Stimulated activated CD8-positive, alpha-beta memory T cell treated with anti-CD3 and anti-CD28 coated beads, Interleukin-4, amount 100 ng/mL, for 24 hours (primary cell): ENCODE data around the gene TMEM175.

ENCODE experiments used
- DNase-seq: peaks from one replicate; pipeline ENCODE4 v3.0.0-alpha.2; 2020; ENCODE audit warnings: low read depth

TMEM175 gene, protein sequence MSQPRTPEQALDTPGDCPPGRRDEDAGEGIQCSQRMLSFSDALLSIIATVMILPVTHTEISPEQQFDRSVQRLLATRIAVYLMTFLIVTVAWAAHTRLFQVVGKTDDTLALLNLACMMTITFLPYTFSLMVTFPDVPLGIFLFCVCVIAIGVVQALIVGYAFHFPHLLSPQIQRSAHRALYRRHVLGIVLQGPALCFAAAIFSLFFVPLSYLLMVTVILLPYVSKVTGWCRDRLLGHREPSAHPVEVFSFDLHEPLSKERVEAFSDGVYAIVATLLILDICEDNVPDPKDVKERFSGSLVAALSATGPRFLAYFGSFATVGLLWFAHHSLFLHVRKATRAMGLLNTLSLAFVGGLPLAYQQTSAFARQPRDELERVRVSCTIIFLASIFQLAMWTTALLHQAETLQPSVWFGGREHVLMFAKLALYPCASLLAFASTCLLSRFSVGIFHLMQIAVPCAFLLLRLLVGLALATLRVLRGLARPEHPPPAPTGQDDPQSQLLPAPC

DNA sequence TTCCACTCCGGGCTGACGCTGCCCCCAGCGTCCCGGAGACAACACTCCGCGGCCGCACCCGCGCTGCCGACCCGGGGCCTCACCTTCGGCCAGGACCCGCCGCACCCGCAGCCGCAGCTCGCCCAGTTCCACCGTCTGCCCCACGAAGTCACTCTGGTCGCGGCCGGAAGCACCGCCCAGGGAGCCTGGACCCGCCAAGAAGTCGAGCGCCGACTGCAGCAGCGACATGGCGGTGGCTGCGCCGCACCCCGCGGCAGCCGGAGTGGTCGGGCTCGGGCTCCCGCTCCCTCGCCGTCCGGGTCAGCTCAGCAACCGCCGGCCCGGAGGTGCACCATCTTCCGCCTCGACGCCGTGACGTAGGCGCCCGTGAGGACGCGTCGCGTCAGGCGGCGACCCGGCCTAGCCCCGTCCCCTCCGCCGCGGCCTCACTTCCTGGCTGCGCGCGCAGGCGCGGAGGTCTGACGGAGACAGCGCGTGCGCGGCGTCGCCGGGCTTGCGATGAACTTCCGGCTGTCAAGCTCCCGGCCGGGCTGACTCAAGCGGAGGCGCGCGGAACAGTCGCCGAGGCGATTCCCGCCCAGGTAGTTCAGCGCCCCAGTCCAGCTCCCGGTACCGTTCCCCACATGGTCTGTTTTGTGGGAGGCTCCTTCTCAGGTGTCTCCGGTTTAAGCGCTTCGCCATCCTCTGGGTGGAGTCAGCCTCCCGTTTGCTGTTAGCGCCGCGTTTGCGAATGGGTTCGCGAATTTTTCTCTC, at the start of gene TMEM175, which contains the start of gene GAK:
TSS of gene TMEM175 (plus strand) at position 501 of the 753 bp plus-strand sequence. CDS start 15,280 bp downstream, outside the sequence.
TSS of gene GAK (minus strand) at position 357 of the 753 bp plus-strand sequence. CDS start at position 228, 129 bp downstream.
- peak; percentile 97 for DNase-seq

DNA sequence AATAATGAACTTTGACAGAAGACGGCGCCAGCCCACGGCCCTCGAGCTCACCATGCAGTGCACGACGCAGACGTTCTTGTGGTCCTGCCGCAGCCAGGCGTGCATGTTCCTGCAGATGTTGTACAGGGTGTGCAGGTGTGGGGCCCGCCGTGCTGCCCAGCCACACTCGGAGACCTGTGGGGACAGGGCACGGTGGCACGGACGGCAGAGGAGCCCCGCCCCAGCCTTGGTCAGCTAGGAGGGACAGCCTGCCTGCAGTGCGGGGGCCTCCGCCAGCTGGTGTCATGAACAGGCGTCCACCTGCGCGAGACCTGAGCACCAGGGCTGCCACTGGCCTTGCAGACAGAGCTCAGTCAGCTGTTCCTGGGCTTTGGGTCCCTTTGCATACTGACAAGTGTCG, 49.6 kb upstream of the TMEM175 start:
- no peak for DNase-seq

DNA sequence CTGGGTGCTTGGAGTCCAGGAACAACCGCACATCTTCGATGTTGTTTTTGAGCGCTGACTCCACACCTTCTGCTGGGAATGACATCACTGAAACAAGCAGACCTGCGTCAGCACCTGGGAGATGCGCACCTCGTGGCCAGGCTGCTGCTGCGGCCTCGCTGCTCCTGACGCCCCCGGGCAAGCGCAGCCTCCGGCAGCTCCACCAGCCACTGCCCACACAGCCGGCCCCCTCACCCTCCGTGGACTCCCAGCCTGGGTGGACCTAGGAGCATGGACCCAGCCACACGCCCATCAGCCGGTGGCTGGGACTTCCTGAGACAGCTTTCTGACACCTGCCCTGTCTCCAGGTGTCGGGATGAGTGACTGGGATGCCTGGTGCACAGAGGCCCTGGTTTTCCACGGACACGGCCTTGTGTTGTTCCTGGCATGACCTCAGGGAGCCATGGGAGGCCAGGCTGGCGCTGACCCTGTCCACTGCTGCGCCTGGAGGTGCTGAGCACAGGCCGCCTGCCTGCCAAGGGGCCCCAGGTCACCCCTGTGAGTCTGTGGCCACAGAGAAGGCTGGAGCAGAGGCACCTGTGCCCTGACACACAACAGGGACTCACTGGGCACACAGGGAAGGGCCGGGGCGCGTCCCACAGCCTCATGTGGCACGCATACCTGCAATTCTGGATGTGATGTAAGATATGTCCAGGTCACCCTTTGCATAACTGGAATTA, 48.7 kb upstream of the TMEM175 start:
- DNase-seq: no peak

DNA sequence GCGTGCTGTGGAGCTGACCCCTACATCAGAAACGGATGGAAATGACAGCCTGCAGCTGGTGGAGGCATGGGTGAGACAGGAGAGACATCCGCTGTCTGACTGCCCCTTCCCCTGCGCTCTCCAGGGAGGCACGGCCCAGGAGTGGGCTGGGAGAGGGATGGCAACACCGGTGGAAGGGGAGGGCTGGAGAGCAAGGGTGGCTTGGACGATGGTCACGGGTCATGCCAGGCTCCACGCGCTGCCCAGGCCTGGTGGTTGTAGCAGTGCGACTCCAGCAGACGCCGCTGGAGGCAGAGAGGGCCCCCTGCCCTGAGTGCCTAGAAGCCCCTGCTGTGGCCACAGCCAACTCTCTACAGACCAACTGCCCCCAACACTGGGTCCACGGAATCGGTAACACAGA, 48.0 kb upstream of the TMEM175 start:
- DNase-seq: no peak

DNA sequence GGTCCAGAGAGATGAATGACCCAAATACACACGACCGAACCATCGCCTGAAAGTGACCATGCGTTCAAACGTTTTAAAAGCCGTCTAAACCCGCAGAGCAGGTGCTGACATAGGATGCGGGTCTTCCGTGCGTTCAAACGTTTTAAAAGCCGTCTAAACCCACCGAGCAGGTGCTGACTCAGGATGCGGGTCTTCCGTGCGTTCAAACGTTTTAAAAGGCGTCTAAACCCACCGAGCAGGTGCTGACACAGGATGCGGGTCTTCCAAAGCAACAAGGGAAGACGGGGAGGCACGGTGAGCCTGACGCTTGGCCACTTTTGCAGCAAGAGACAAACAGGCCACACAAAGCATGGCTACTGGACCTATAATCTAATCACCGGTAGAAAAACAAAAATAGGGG, 47.4 kb upstream of the TMEM175 start:
- no peak for DNase-seq

DNA sequence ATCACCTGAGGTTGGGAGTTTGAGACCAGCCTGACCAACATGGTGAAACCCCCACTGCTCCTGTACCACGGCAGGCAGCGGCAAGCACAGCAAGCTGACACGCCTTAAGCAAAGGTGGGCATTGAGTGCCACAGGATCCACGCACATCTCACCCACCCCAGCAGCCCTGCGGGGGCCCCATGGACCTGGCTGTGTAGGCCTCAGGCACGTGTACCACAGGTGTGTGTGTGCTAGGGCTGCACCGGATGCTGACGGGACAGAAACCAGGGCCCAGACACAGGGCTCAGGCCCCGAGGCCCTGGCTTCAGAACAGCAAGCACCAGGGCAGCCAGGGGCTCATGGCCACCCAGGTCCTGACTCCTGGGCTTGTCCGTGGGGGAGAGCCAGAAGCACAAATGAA, 46.9 kb upstream of the TMEM175 start:
- no peak for DNase-seq

DNA sequence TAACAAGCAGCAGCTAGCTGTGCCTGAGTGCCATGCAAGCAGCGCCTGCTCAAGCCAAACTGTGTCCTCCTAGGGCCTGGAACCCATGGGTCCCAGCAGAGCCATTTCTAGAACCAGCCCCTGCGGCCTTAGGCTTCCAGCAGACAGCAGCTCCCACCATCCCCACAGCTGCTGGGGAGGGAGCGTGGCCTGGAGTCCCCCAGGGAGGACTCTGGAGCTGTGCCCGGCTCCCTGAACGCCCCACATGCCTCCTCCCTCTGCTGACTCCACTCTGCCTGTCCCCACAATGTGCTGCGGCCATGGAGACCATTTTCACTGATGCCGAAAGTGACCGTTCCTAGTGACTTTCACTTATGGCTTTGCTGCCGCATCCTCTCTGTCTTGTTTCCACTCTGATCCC, 46.0 kb upstream of the TMEM175 start:
- DNase-seq: no peak

DNA sequence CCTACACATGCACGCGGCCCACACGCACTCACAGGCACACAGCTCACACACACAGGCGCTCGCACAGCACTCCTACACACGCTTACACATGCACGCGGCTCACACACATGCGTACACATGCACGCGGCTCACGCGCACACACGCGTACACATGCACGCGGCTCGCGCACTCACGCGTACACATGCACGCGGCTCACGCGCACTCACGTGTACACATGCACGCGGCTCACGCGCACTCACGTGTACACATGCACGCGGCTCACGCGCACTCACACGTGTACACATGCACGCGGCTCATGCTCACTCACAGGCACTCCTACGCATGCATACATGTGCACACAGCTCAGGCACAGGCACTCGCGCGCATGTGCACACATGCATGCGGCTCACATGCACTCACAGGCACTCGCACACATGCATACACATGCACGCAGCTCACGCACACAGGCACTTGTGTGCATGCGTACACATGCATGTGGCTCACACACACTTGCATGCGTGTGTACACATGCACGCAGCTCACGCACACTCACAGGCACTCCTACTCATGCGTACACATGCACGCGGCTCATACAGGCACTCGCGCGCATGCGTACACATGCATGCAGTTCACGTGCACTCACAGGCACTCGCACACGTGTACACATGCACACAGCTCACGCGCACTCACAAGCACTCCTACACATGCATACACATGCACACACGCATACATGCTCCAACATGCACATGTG, 45.1 kb upstream of the TMEM175 start:
- DNase-seq: no peak

DNA sequence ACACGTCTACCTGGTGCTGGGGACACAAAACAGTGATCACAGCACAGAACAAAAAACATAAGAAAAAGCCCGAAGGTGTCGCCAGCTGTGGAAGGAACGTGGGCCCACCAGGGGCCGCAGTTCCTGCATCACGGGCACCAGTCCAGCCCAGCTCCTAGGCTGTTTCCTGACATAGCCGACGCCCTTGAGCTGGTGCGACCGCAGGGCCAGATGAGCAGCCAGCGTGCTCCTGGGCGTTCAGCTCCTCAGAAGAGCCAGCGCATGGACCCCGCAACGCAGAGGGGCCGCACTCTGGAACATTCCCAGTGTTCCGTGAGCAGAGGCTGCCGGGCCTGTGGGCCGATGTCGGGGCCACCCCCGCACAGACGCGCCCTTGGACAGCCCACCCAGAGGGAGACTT, 44.2 kb upstream of the TMEM175 start:
- DNase-seq: no peak

DNA sequence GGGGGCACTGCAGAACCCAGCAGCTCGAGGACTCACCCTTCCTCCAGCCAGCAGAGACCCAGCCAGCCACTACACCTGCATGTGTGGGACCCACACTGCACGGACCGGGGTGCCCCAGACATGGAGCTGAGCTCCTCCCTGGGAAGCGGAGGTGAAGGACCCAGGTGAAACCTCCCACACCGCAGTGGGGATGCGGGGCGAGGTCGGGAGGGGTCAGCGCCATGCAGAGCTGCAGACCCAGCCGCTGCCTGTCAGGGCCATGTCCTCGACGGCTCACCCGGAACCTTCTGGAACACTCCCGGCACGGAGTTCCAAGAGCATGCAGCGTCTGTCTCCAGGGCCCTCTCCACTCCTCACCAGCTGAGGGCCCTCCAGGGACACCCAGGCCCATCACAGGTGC, 42.7 kb upstream of the TMEM175 start:
- DNase-seq: no peak

DNA sequence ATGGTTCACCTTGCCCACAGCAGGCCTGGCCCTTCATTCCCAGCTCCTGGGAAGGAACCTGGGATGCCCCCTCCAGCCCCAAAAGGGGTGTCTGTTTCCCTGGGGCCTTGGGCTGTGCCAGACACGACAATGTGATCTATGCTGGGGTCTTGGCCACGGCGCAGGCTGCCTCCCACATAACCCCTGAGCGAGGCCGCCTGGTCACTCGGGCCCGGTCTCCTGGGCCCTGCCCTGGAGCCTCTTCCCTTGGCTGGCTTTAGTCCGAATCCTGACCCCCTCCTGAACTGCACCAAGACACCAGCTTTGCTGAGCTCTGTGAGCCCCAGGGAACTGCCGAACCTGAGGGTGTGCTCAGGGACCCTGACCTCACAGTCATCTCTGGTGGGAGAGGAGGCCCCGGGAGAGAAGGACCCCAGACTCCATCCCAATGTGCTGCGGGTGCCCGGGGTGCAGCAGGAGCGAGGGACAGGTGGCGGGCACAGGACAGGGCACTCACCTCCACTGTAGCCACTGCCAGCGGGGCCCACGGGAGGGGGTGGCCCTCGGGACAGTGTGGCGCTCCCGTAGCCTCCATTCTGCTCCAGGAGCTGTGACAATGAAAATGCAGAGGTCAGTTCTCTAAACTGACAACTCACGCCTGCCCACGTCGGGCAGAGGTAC, 42.1 kb upstream of the TMEM175 start:
- DNase-seq: no peak

DNA sequence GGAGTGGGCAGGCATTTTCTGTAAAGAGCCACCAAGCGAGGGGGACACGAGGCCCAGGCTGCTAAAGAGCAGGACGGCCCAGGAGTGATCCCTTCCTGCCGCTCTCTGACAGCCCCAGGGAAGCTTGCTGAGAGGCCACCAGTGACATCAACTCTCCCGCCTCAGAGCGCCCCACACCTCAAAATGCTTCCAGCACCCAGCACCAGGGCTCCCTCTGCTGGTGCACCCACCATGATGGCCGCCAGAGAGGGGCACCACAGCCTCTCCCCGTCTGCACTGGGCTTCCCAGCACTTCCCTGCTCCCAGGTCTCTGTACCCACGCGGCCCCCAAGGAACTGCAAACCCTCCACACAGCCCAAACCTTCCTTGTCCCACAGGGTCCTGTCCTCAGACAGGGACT, 40.5 kb upstream of the TMEM175 start:
- no peak for DNase-seq

DNA sequence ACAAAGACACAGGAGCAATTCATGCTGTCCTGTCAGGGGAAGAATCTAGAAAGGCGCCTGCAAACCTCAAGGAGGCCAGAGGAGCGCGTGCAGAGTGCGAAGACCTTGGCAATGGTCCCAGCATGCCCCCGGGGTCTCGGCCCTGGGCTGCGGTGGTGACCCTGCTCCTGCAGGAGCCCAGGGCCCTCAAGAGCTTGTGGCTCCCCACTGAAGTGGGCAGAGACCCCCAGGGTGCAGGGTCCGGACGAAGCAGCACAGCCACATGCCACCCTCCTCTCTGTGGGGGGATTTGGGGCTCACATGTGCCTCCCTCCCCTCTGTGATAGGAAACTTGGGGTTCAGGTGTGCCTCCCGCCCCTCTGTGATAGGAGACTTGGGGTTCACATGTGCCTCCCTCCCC, 39.5 kb upstream of the TMEM175 start:
- DNase-seq: no peak

DNA sequence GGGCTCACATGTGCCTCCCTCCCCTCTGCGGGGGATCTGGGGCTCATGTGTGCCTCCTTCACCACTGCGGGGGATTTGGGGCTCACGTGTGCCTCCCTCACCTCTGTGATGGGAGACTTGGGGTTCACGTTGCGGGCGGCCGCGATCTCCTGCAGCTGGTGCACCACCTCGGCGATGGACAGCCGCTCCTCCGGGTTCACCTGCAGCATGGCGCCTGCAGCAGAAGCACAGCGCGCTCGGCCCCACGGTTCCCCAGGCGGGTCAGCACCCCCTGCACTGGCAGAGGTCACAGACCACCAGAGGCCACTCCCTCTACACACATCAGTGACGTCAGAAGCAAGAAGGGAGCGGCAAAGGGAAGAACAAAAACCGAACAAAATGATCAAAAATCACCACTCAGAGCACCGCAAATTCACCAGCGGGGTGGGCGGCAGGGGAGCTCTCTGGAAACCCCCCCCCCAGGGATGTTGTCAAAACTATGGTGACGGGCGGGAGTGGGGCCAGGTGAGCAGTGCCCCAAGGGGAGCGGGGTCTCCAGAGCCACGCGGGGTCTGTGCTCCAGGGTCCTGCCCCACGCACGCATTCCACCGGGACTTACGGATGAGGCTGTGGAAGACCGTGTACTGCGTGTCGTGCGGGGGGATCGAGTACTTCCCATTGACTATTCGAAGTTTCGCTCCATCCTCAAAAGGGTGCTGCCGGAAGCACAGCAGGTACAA, 38.8 kb upstream of the TMEM175 start:
- no peak for DNase-seq

DNA sequence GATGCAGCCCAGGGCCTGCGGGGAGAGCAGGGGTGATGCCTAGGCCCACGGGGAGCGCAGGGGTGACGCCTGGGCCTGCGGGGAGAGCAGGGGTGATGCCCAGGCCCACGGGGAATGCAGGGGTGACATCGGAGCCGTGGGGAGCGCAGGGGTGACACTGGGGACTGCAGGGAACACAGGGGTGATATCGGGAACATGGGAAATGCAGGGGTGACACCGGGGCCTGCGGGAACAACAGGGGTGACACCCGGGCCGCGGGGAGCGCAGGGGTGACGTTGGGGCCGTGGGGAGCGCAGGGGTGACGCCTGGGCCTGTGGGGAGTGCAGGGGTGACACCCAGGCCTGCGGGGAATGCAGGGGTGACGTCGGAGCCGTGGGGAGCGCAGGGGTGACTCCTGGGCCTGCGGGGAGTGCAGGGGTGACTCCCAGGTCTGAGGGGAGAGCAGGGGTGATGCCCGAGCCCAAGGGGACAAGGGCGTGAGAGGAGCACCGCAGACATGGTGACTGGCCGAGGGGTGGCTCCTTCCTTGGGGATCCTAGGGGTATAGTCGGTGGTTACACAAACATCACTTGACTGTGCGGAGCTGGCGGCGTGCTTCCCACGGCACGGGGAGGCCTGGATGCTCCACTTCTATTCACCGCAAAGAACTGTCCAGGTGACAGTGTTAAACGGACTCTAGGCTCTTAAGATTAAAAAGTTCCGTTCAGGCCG, 38.1 kb upstream of the TMEM175 start:
- DNase-seq: no peak

DNA sequence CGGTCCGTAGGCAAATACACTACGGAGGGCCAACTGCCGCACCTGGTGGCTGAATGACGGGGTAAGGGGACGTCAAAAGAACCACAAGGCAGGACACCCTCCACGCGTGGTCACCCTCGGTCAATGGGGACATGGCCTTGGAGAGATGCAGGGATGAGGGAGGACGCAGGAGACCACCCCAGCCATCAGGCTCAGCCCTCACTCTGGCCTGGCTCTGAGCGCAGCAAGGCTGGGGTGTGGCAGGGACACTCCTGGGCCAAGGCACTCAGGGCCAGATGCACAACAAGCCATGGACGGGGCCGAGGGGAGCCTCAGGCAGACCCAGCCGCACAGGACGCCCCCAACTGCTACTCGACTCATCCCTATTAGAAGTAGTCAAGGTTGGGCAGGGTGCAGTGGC, 36.7 kb upstream of the TMEM175 start:
- no peak for DNase-seq

DNA sequence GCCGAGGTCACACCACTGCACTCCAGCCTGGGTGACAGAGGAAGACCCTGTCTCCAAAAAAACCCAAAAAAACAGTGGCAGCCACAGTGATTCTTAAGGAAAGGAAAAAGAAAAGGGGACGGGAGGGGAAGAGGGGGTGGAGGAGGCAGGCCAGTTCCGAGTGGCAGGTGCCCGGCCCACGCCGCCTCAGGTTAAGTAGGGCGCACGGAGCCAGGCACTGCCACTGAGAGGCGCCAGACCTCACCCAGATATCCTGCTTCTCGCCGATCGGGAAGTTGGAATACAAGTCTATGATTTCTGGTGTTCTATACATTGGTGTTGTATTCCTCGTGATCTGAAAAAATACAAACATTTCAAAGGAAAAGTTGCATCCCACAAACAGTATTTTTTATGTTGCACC, 36.0 kb upstream of the TMEM175 start:
- DNase-seq: no peak

DNA sequence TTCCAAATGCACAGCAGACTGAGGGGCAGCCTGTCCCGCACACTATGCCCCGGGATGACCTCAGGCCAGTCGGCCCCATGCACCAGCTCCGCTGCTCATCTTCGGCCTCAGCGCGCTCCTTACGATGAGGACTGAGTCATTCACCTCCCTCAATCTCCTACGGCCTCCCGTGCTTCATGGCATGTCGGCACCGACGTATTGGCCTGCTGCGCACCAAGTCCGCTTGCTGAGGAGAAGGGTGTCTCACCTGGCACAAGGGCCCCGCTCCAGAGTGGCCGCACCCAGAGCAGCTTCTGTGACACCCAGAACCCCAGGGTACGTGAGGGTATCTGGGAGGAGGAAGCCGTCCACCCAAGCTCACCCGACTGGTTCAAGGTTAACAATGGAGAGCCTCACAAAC, 35.6 kb upstream of the TMEM175 start:
- DNase-seq: no peak

DNA sequence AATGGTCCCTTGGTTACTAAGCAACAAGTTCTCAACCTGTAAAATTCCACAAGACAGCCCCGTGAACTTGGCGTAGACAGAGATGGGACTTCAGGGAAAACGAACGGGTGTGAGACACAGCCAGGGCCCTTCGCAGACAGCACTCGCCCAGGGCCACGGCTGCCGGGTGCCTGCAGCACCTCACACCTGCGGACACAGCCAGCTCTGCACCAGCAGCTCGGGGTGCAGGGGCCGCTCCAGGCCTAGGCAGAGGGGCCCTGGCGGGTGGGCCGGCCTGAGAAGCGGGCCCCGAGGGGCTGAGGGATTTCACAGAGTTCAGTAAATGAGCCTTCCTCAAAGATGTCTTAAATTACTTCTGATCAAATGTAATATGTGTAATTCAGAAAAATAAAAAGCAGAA, 34.1 kb upstream of the TMEM175 start:
- DNase-seq: no peak
